ENCODE measurements around the gene LRRC74A.

The LRRC74A gene

GRCh38 chr14:76782885-76783566 is 43.2 kb upstream of the LRRC74A start:
- Histone ChIP-seq H3K4me1 (ENCODE audit: insufficient read depth, low read length) (no peaks in the 10 kb centered on the region), H3K9ac (ENCODE audit: low read length) (no peak overlapping the region), H3K9me3 (ENCODE audit: low read length) (no peaks in the 10 kb centered on the region), H3K27ac (ENCODE audit: low read depth, low read length) (no peak overlapping the region), H3K27me3 (ENCODE audit: control insufficient read depth in 1 of 2, insufficient read depth in 2 of 2, low read length in 2 of 2) (no peaks in the 10 kb centered on the region), H3K4me3 (ENCODE audit: low read depth in 1 of 2, low read length in 2 of 2) (no peak overlapping the region), H3K36me3 (ENCODE audit: insufficient read depth, low read length) (peaks cover 12% of the 10 kb centered on the region)

GRCh38 chr14:76784266-76784874 is 41.8 kb upstream of the LRRC74A start:
- Histone ChIP-seq H3K36me3 (ENCODE audit: insufficient read depth, low read length) (peaks cover 24% of the 10 kb centered on the region), H3K27ac (ENCODE audit: low read depth, low read length) (no peak overlapping the region), H3K9me3 (ENCODE audit: low read length) (no peaks in the 10 kb centered on the region), H3K4me3 (ENCODE audit: low read depth in 1 of 2, low read length in 2 of 2) (no peak overlapping the region), H3K9ac (ENCODE audit: low read length) (no peak overlapping the region), H3K27me3 (ENCODE audit: control insufficient read depth in 1 of 2, insufficient read depth in 2 of 2, low read length in 2 of 2) (no peaks in the 10 kb centered on the region), H3K4me1 (ENCODE audit: insufficient read depth, low read length) (no peaks in the 10 kb centered on the region)

- no peak overlapping the region for H3K4me3 ChIP-seq (ENCODE audit: low read depth in 1 of 2, low read length in 2 of 2)
- no peak overlapping the region for H3K9ac ChIP-seq (ENCODE audit: low read length)
- H3K27ac ChIP-seq (ENCODE audit: low read depth, low read length): no peak overlapping the region
- H3K4me1 ChIP-seq (ENCODE audit: insufficient read depth, low read length): no peaks in the 10 kb centered on the region
- H3K36me3 ChIP-seq (ENCODE audit: insufficient read depth, low read length): peaks cover 25% of the 10 kb centered on the region
- no peaks in the 10 kb centered on the region for H3K27me3 ChIP-seq (ENCODE audit: control insufficient read depth in 1 of 2, insufficient read depth in 2 of 2, low read length in 2 of 2)
- no peaks in the 10 kb centered on the region for H3K9me3 ChIP-seq (ENCODE audit: low read length)
Measured at GRCh38 chr14:76784881-76785280, 41.3 kb upstream of the LRRC74A start.

- no peak overlapping the region for H3K9ac ChIP-seq (ENCODE audit: low read length)
- no peak overlapping the region for H3K4me3 ChIP-seq (ENCODE audit: low read depth in 1 of 2, low read length in 2 of 2)
- no peak overlapping the region for H3K27ac ChIP-seq (ENCODE audit: low read depth, low read length)
- no peaks in the 10 kb centered on the region for H3K9me3 ChIP-seq (ENCODE audit: low read length)
- no peaks in the 10 kb centered on the region for H3K27me3 ChIP-seq (ENCODE audit: control insufficient read depth in 1 of 2, insufficient read depth in 2 of 2, low read length in 2 of 2)
- H3K4me1 ChIP-seq (ENCODE audit: insufficient read depth, low read length): no peaks in the 10 kb centered on the region
- H3K36me3 ChIP-seq (ENCODE audit: insufficient read depth, low read length): peaks cover 42% of the 10 kb centered on the region
Measured at GRCh38 chr14:76786601-76787000, 39.6 kb upstream of the LRRC74A start.

GRCh38 chr14:76792422-76792821 is 33.8 kb upstream of the LRRC74A start:
- Histone ChIP-seq H3K4me1 (ENCODE audit: insufficient read depth, low read length) (no peaks in the 10 kb centered on the region), H3K9ac (ENCODE audit: low read length) (no peak overlapping the region), H3K36me3 (ENCODE audit: insufficient read depth, low read length) (peaks cover 53% of the 10 kb centered on the region), H3K4me3 (ENCODE audit: low read depth in 1 of 2, low read length in 2 of 2) (no peak overlapping the region), H3K27me3 (ENCODE audit: control insufficient read depth in 1 of 2, insufficient read depth in 2 of 2, low read length in 2 of 2) (no peaks in the 10 kb centered on the region), H3K27ac (ENCODE audit: low read depth, low read length) (no peak overlapping the region), H3K9me3 (ENCODE audit: low read length) (no peaks in the 10 kb centered on the region)

- Histone ChIP-seq H3K9me3 (ENCODE audit: low read length) (no peaks in the 10 kb centered on the region), H3K27ac (ENCODE audit: low read depth, low read length) (no peak overlapping the region), H3K4me1 (ENCODE audit: insufficient read depth, low read length) (no peaks in the 10 kb centered on the region), H3K27me3 (ENCODE audit: control insufficient read depth in 1 of 2, insufficient read depth in 2 of 2, low read length in 2 of 2) (no peaks in the 10 kb centered on the region), H3K4me3 (ENCODE audit: low read depth in 1 of 2, low read length in 2 of 2) (no peak overlapping the region), H3K9ac (ENCODE audit: low read length) (no peak overlapping the region), H3K36me3 (ENCODE audit: insufficient read depth, low read length) (peaks cover 53% of the 10 kb centered on the region)
Measured at GRCh38 chr14:76793324-76793723, 32.9 kb upstream of the LRRC74A start.

GRCh38 chr14:76793956-76794355 is 32.3 kb upstream of the LRRC74A start:
- H3K9me3 ChIP-seq (ENCODE audit: low read length): no peaks in the 10 kb centered on the region
- H3K36me3 ChIP-seq (ENCODE audit: insufficient read depth, low read length): peaks cover 47% of the 10 kb centered on the region

GRCh38 chr14:76806446-76806845 is 19.8 kb upstream of the LRRC74A start:
- Histone ChIP-seq H3K4me1 (ENCODE audit: insufficient read depth, low read length) (peaks cover 4% of the 10 kb centered on the region), H3K4me3 (ENCODE audit: low read depth in 1 of 2, low read length in 2 of 2) (no peak overlapping the region), H3K9me3 (ENCODE audit: low read length) (no peaks in the 10 kb centered on the region), H3K27me3 (ENCODE audit: control insufficient read depth in 1 of 2, insufficient read depth in 2 of 2, low read length in 2 of 2) (no peaks in the 10 kb centered on the region), H3K36me3 (ENCODE audit: insufficient read depth, low read length) (peaks cover 62% of the 10 kb centered on the region), H3K27ac (ENCODE audit: low read depth, low read length) (no peak overlapping the region), H3K9ac (ENCODE audit: low read length) (no peak overlapping the region)

More at GRCh38 chr14:76793956-76794355, 32.3 kb upstream of the LRRC74A start:
- H3K27ac ChIP-seq (ENCODE audit: low read depth, low read length): no peak overlapping the region
- no peaks in the 10 kb centered on the region for H3K4me1 ChIP-seq (ENCODE audit: insufficient read depth, low read length)
- no peaks in the 10 kb centered on the region for H3K27me3 ChIP-seq (ENCODE audit: control insufficient read depth in 1 of 2, insufficient read depth in 2 of 2, low read length in 2 of 2)
- H3K9ac ChIP-seq (ENCODE audit: low read length): no peak overlapping the region
- no peak overlapping the region for H3K4me3 ChIP-seq (ENCODE audit: low read depth in 1 of 2, low read length in 2 of 2)

- Histone ChIP-seq H3K36me3 (ENCODE audit: insufficient read depth, low read length) (peaks cover 52% of the 10 kb centered on the region), H3K27ac (ENCODE audit: low read depth, low read length) (no peak overlapping the region), H3K9ac (ENCODE audit: low read length) (no peak overlapping the region), H3K4me3 (ENCODE audit: low read depth in 1 of 2, low read length in 2 of 2) (no peak overlapping the region), H3K27me3 (ENCODE audit: control insufficient read depth in 1 of 2, insufficient read depth in 2 of 2, low read length in 2 of 2) (no peaks in the 10 kb centered on the region), H3K4me1 (ENCODE audit: insufficient read depth, low read length) (peaks cover 4% of the 10 kb centered on the region), H3K9me3 (ENCODE audit: low read length) (no peaks in the 10 kb centered on the region)
Measured at GRCh38 chr14:76808011-76808410, 18.2 kb upstream of the LRRC74A start.

GRCh38 chr14:76808990-76809389 is 17.2 kb upstream of the LRRC74A start:
- no peaks in the 10 kb centered on the region for H3K9me3 ChIP-seq (ENCODE audit: low read length)
- H3K9ac ChIP-seq (ENCODE audit: low read length): no peak overlapping the region
- H3K27ac ChIP-seq (ENCODE audit: low read depth, low read length): no peak overlapping the region
- peaks cover 43% of the 10 kb centered on the region for H3K36me3 ChIP-seq (ENCODE audit: insufficient read depth, low read length)
- H3K27me3 ChIP-seq (ENCODE audit: control insufficient read depth in 1 of 2, insufficient read depth in 2 of 2, low read length in 2 of 2): no peaks in the 10 kb centered on the region
- H3K4me3 ChIP-seq (ENCODE audit: low read depth in 1 of 2, low read length in 2 of 2): no peak overlapping the region
- peaks cover 9% of the 10 kb centered on the region for H3K4me1 ChIP-seq (ENCODE audit: insufficient read depth, low read length)

GRCh38 chr14:76810525-76810924 is 15.7 kb upstream of the LRRC74A start:
- Histone ChIP-seq H3K27me3 (ENCODE audit: control insufficient read depth in 1 of 2, insufficient read depth in 2 of 2, low read length in 2 of 2) (no peaks in the 10 kb centered on the region), H3K27ac (ENCODE audit: low read depth, low read length) (no peak overlapping the region), H3K36me3 (ENCODE audit: insufficient read depth, low read length) (peaks cover 34% of the 10 kb centered on the region), H3K9ac (ENCODE audit: low read length) (no peak overlapping the region), H3K4me3 (ENCODE audit: low read depth in 1 of 2, low read length in 2 of 2) (peak overlapping the region in 1 of 2 donors; percentile 54), H3K4me1 (ENCODE audit: insufficient read depth, low read length) (peaks cover 9% of the 10 kb centered on the region), H3K9me3 (ENCODE audit: low read length) (no peaks in the 10 kb centered on the region)

GRCh38 chr14:76810953-76811400 is 15.2 kb upstream of the LRRC74A start:
- Histone ChIP-seq H3K9me3 (ENCODE audit: low read length) (no peaks in the 10 kb centered on the region), H3K27ac (ENCODE audit: low read depth, low read length) (no peak overlapping the region), H3K9ac (ENCODE audit: low read length) (no peak overlapping the region), H3K36me3 (ENCODE audit: insufficient read depth, low read length) (peaks cover 29% of the 10 kb centered on the region), H3K4me1 (ENCODE audit: insufficient read depth, low read length) (peaks cover 9% of the 10 kb centered on the region), H3K4me3 (ENCODE audit: low read depth in 1 of 2, low read length in 2 of 2) (peak overlapping the region in 1 of 2 donors; percentile 54), H3K27me3 (ENCODE audit: control insufficient read depth in 1 of 2, insufficient read depth in 2 of 2, low read length in 2 of 2) (no peaks in the 10 kb centered on the region)

All from muscle layer of colon (tissue), 2 donors.